OCI-LY3 (cell line): ENCODE results near the gene GARIN5B.

Source experiments
- CTCF ChIP-seq: fragments of 200-600, 300-600 bp; sonication (generic); IDR thresholded peaks from 2 replicates; pipeline ENCODE4 v1.5.1; 2014; ENCODE audit warnings: antibody characterized with exemption, low read length, low read depth
- EZH2phosphoT487 ChIP-seq: fragments of 200-600 bp; shearing (Covaris generic); IDR thresholded peaks from 2 replicates; pipeline ENCODE4 v1.6.1; 2018; ENCODE audit warnings: antibody characterized with exemption, mixed run types, low read depth

DNA sequence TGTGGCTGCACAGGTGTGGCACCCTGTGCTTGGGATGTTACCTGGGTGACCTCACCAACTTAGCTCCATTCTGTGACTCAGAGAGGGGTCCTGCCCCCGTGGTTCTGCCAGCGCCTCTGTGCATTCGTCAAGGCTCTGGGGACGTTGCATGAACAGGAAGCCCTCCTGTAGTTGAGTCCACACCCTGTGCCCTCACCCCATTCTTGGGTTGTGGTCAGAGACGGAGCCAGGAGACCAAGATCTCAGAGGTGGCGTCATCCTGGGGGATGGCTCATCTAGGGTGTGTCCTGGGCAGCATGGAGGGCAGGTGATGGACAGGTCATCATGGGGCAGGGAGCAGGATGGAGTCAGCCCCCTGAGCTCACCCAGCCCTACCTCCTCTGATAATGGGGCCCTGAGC, 11.0 kb downstream of the GARIN5B start:
- no peak for TF ChIP-seq CTCF
- no peak for TF ChIP-seq EZH2phosphoT487
